ENCODE results near the gene LRIG1.

LRIG1 gene

GRCh38 chr3:66482018-66482404, 18.8 kb downstream of the LRIG1 start:
- Histone ChIP-seq H3K4me1 (ENCODE audit: insufficient read depth, low read length) (peaks cover 47% of the 10 kb centered on the region), H3K27me3 (ENCODE audit: insufficient read depth, low read length, poor library complexity) (no peaks in the 10 kb centered on the region), H3K36me3 (ENCODE audit: insufficient read depth, low read length) (no peaks in the 10 kb centered on the region), H3K79me2 (ENCODE audit: insufficient read depth, low read length) (peaks cover 44% of the 10 kb centered on the region), H3K4me3 (ENCODE audit: low read depth in 1 of 2, low read length in 2 of 2) (no peak overlapping the region), H3K4me2 (ENCODE audit: insufficient read depth, low read length) (no peak overlapping the region), H3K9ac (ENCODE audit: low read depth, low read length) (no peak overlapping the region), H3K9me3 (ENCODE audit: insufficient read depth, low read length, severe bottlenecking) (no peaks in the 10 kb centered on the region), H2AFZ (ENCODE audit: low read depth, low read length) (no peak overlapping the region), H3K27ac (ENCODE audit: low read length) (no peak overlapping the region), H4K20me1 (ENCODE audit: insufficient read depth, low read length) (no peaks in the 10 kb centered on the region)
- TF ChIP-seq CTCF (IDR thresholded peaks at IDR 0.05; ENCODE audit: borderline replicate concordance, extremely low read depth, low read length, poor library complexity, severe bottlenecking), result no peak
- TF ChIP-seq EZH2 (IDR thresholded peaks at IDR 0.05; ENCODE audit: borderline replicate concordance, low read depth, low read length, severe bottlenecking), result no peak
- DNase-seq (no peak), ATAC-seq (ENCODE audit: insufficient read depth, low read depth) (no peak)

GRCh38 chr3:66481071-66482017, 19.5 kb downstream of the LRIG1 start:
- TF ChIP-seq CTCF (IDR thresholded peaks at IDR 0.05; ENCODE audit: borderline replicate concordance, extremely low read depth, low read length, poor library complexity, severe bottlenecking) (no peak), EZH2 (IDR thresholded peaks at IDR 0.05; ENCODE audit: borderline replicate concordance, low read depth, low read length, severe bottlenecking) (no peak)
- H2AFZ ChIP-seq (ENCODE audit: low read depth, low read length), result no peak overlapping the region
- H3K4me1 ChIP-seq (ENCODE audit: insufficient read depth, low read length), result peaks cover 43% of the 10 kb centered on the region
- no peak for ATAC-seq (ENCODE audit: insufficient read depth, low read depth)
- no peak overlapping the region for H3K4me3 ChIP-seq (ENCODE audit: low read depth in 1 of 2, low read length in 2 of 2)
- H3K36me3 ChIP-seq (ENCODE audit: insufficient read depth, low read length), result no peaks in the 10 kb centered on the region
- no peaks in the 10 kb centered on the region for H3K27me3 ChIP-seq (ENCODE audit: insufficient read depth, low read length, poor library complexity)
- H3K79me2 ChIP-seq (ENCODE audit: insufficient read depth, low read length), result peaks cover 43% of the 10 kb centered on the region
- H3K27ac ChIP-seq (ENCODE audit: low read length), result no peak overlapping the region; the same call in 1 of the 2 replicates
- no peak overlapping the region for H3K4me2 ChIP-seq (ENCODE audit: insufficient read depth, low read length)
- DNase-seq, result no peak
- no peaks in the 10 kb centered on the region for H4K20me1 ChIP-seq (ENCODE audit: insufficient read depth, low read length)
- no peaks in the 10 kb centered on the region for H3K9me3 ChIP-seq (ENCODE audit: insufficient read depth, low read length, severe bottlenecking)
- no peak overlapping the region for H3K9ac ChIP-seq (ENCODE audit: low read depth, low read length)

- Histone ChIP-seq H3K27ac (ENCODE audit: low read length) (no peak overlapping the region), H3K4me2 (ENCODE audit: insufficient read depth, low read length) (no peak overlapping the region), H3K79me2 (ENCODE audit: insufficient read depth, low read length) (peaks cover 37% of the 10 kb centered on the region), H3K36me3 (ENCODE audit: insufficient read depth, low read length) (no peaks in the 10 kb centered on the region), H3K9ac (ENCODE audit: low read depth, low read length) (no peak overlapping the region), H3K9me3 (ENCODE audit: insufficient read depth, low read length, severe bottlenecking) (no peaks in the 10 kb centered on the region), H3K4me1 (ENCODE audit: insufficient read depth, low read length) (peaks cover 36% of the 10 kb centered on the region), H3K4me3 (ENCODE audit: low read depth in 1 of 2, low read length in 2 of 2) (no peak overlapping the region), H2AFZ (ENCODE audit: low read depth, low read length) (no peak overlapping the region), H3K27me3 (ENCODE audit: insufficient read depth, low read length, poor library complexity) (no peaks in the 10 kb centered on the region), H4K20me1 (ENCODE audit: insufficient read depth, low read length) (no peaks in the 10 kb centered on the region)
- no peak for TF ChIP-seq CTCF (IDR thresholded peaks at IDR 0.05; ENCODE audit: borderline replicate concordance, extremely low read depth, low read length, poor library complexity, severe bottlenecking)
- no peak for TF ChIP-seq EZH2 (IDR thresholded peaks at IDR 0.05; ENCODE audit: borderline replicate concordance, low read depth, low read length, severe bottlenecking)
- peak; percentile 54; the same call in 2 of the 3 replicates for ATAC-seq (ENCODE audit: insufficient read depth, low read depth)
- DNase-seq, result peak; percentile 30
Measured at GRCh38 chr3:66480666-66481065, 20.2 kb downstream of the LRIG1 start.
